GM12892 (cell line): ENCODE data around the gene PTPRN2.
"Not testable (repeated sequence)": the region's sequence is repeated elsewhere in the genome, so short reads cannot be mapped to it uniquely, and the experiment has no call there.

ENCODE experiments used
- DNase-seq: peaks from one replicate; pipeline ENCODE4 v3.0.0; 2011; ENCODE audit not compliant: insufficient read length
- FAIRE-seq: peaks from 2 replicates; lab custom pipeline; 2011; peaks lifted over from hg19 to GRCh38; lab: Jason Lieb, UNC
- POLR2A ChIP-seq: IDR thresholded peaks from 2 replicates; pipeline ENCODE4 v1.6.1; 2011; ENCODE audit warnings: low read depth, low read length, control low read depth
- POLR2AphosphoS5 ChIP-seq: IDR thresholded peaks from 2 replicates; pipeline ENCODE4 v1.6.1; 2011; ENCODE audit warnings: low read depth, low read length, control low read depth
- TAF1 ChIP-seq: IDR thresholded peaks from 2 replicates; pipeline ENCODE4 v1.6.1; 2011; ENCODE audit warnings: low read depth, mild to moderate bottlenecking, control low read depth, low read length, borderline replicate concordance

Gene PTPRN2

GRCh38 chr7:158395349-158395748 is 192.3 kb downstream of the PTPRN2 start:
- FAIRE-seq: no peak
- TF ChIP-seq POLR2AphosphoS5 (no peak), TAF1 (no peak), POLR2A (no peak)
- DNase-seq: no peak

GRCh38 chr7:158394936-158395335 is 192.7 kb downstream of the PTPRN2 start:
- no peak for TF ChIP-seq POLR2AphosphoS5
- TF ChIP-seq POLR2A: no peak
- TF ChIP-seq TAF1: no peak
- no peak for FAIRE-seq
- no peak for DNase-seq

GRCh38 chr7:158393926-158394625 is 193.5 kb downstream of the PTPRN2 start:
- TF ChIP-seq POLR2A (no peak), POLR2AphosphoS5 (no peak), TAF1 (no peak)
- FAIRE-seq (no peak), DNase-seq (no peak)

- TF ChIP-seq TAF1 (no peak), POLR2A (no peak)
- DNase-seq (no peak), FAIRE-seq (no peak)
Measured at GRCh38 chr7:158392251-158392650, 195.4 kb downstream of the PTPRN2 start.

- FAIRE-seq (no peak), DNase-seq (no peak)
- no peak for TF ChIP-seq TAF1
- no peak for TF ChIP-seq POLR2A
- TF ChIP-seq POLR2AphosphoS5: no peak
Measured at GRCh38 chr7:158391541-158391940, 196.1 kb downstream of the PTPRN2 start.

GRCh38 chr7:158391141-158391540 is 196.5 kb downstream of the PTPRN2 start:
- DNase-seq (no peak), FAIRE-seq (no peak)
- TF ChIP-seq POLR2AphosphoS5 (no peak), POLR2A (no peak), TAF1 (no peak)

- no peak for TF ChIP-seq POLR2A
- TF ChIP-seq POLR2AphosphoS5: no peak
- TF ChIP-seq TAF1: no peak
- no peak for FAIRE-seq
- no peak for DNase-seq
Measured at GRCh38 chr7:158390460-158390859, 197.2 kb downstream of the PTPRN2 start.

- DNase-seq (no peak), FAIRE-seq (no peak)
- TF ChIP-seq POLR2AphosphoS5 (no peak), POLR2A (no peak), TAF1 (no peak)
Measured at GRCh38 chr7:158389514-158390425, 197.9 kb downstream of the PTPRN2 start.

GRCh38 chr7:158388928-158389327 is 198.7 kb downstream of the PTPRN2 start:
- FAIRE-seq (no peak), DNase-seq (no peak)
- TF ChIP-seq POLR2A: no peak

GRCh38 chr7:158388072-158388471 is 199.6 kb downstream of the PTPRN2 start:
- FAIRE-seq (no peak), DNase-seq (no peak)
- TF ChIP-seq POLR2AphosphoS5 (no peak), POLR2A (no peak), TAF1 (no peak)

GRCh38 chr7:158387546-158387891 is 200.1 kb downstream of the PTPRN2 start:
- FAIRE-seq: no peak
- no peak for DNase-seq
- TF ChIP-seq POLR2AphosphoS5 (no peak), TAF1 (no peak), POLR2A (no peak)

- FAIRE-seq: no peak
- TF ChIP-seq TAF1: no peak
- TF ChIP-seq POLR2A: no peak
- TF ChIP-seq POLR2AphosphoS5: no peak
- no peak for DNase-seq
Measured at GRCh38 chr7:158386866-158387545, 200.6 kb downstream of the PTPRN2 start.

GRCh38 chr7:158386355-158386618 is 201.3 kb downstream of the PTPRN2 start:
- TF ChIP-seq POLR2A: no peak
- TF ChIP-seq TAF1: no peak
- no peak for TF ChIP-seq POLR2AphosphoS5
- no peak for FAIRE-seq
- no peak for DNase-seq

- DNase-seq, FAIRE-seq: not testable (repeated sequence)
Measured at GRCh38 chr7:158385496-158386354, 201.9 kb downstream of the PTPRN2 start.
